ENCODE results near the gene EFL1. TPM values are rescaled to one million over a fixed set of nuclear protein-coding genes. Genes with fewer than 3 reads are reported as not detected.
"Not testable (repeated sequence)": the region's sequence is repeated elsewhere in the genome, so short reads cannot be mapped to it uniquely, and the experiment has no call there.

Gene EFL1
- total RNA-seq, 4 donors from 2014 or later: 5.3 to 18.1 (median 12.5) TPM

DNA sequence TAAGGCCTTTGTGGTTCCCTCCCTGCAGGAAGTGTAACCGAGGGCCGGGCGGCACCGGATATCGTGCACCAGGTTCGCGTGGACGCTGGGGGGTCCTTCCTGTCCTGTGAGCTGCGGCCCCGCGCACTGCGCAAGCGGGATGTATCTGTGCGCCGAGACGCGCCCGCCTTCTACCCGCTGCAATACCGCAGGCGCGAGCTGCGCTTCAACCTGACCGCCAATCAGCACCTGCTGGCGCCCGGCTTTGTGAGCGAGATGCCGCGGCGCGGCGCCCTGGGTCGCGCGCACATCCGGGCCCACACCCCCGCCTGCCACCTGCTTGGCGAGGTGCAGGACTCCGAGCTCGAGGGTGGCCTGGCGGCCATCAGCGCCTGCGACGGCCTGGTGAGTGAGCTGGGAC lies 36.0 kb upstream of the EFL1 start:
- no peak for DNase-seq (ENCODE audit: low spot score in 2 of 2)
- H3K36me3 ChIP-seq: no peaks in the 10 kb centered on the region
- H3K4me3 ChIP-seq: no peak overlapping the region
- H3K27ac ChIP-seq: no peak overlapping the region
- TF ChIP-seq POLR2A (IDR thresholded peaks at IDR 0.05): no peak
- TF ChIP-seq, protein P1, sequence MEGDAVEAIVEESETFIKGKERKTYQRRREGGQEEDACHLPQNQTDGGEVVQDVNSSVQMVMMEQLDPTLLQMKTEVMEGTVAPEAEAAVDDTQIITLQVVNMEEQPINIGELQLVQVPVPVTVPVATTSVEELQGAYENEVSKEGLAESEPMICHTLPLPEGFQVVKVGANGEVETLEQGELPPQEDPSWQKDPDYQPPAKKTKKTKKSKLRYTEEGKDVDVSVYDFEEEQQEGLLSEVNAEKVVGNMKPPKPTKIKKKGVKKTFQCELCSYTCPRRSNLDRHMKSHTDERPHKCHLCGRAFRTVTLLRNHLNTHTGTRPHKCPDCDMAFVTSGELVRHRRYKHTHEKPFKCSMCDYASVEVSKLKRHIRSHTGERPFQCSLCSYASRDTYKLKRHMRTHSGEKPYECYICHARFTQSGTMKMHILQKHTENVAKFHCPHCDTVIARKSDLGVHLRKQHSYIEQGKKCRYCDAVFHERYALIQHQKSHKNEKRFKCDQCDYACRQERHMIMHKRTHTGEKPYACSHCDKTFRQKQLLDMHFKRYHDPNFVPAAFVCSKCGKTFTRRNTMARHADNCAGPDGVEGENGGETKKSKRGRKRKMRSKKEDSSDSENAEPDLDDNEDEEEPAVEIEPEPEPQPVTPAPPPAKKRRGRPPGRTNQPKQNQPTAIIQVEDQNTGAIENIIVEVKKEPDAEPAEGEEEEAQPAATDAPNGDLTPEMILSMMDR (IDR thresholded peaks at IDR 0.05): no peak
- no peak for TF ChIP-seq EP300 (IDR thresholded peaks at IDR 0.05)
- WGBS, 2 donors: 22 to 28% methylated on average over 13 to 24 of the region's 44 CpGs
- H3K9me3 ChIP-seq: no peaks in the 10 kb centered on the region
- H3K27me3 ChIP-seq: peaks cover 0 to 9% of the 10 kb centered on the region in 2 donors
- no peaks in the 10 kb centered on the region for H3K4me1 ChIP-seq

DNA sequence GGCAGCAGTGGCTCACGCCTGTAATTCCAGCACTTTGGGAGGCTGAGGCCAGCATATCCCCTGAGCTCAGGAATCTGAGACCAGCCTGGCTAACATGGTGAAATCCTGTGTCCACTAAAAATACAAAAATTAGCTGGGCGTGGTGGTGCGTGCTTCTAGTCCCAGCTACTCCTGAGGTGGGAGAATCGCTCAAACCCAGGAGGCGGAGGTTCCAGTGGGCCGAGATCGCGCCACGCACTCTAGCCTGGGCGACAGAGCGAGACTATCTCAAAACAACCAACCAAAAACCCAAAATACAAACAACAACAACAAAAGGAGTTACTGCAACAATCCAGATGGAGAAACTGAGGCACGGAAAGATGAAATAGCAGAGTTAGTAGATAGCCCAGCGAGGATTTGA lies 35.5 kb upstream of the EFL1 start:
- Histone ChIP-seq H3K4me3 (no peak overlapping the region), H3K4me1 (no peaks in the 10 kb centered on the region), H3K36me3 (no peaks in the 10 kb centered on the region), H3K9me3 (no peaks in the 10 kb centered on the region), H3K27ac (no peak overlapping the region), H3K27me3 (peaks cover 0 to 9% of the 10 kb centered on the region in 2 donors)
- DNase-seq (ENCODE audit: low spot score in 2 of 2): no peak
- TF ChIP-seq, protein P1 (IDR thresholded peaks at IDR 0.05): no peak
- TF ChIP-seq EP300 (IDR thresholded peaks at IDR 0.05): no peak
- TF ChIP-seq POLR2A (IDR thresholded peaks at IDR 0.05): no peak
- 90 to 91% methylated on average over 13 of the region's 13 CpGs for WGBS, 2 donors

DNA sequence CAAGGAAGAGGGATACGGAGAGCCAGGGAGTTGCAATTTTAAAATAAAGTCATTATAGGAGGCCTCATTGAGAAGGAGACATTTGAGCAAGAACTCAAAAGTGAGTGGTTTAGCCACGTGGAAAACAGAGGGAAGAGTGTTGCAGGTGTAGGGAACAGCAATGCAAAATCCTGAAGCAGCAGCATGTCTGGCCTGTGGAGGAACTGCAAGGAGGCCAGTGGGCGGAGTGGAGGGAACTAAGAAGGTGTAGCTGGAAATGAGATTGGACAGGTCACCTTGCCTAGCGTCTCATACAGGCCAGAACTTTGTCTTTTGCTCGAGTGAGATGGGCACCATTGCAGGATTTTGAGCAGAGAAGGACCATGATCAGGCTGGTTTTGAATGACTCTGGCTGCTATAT lies 35.0 kb upstream of the EFL1 start:
- Histone ChIP-seq H3K4me3 (no peak overlapping the region), H3K36me3 (no peaks in the 10 kb centered on the region), H3K27me3 (peaks cover 0 to 9% of the 10 kb centered on the region in 2 donors), H3K27ac (no peak overlapping the region), H3K9me3 (no peaks in the 10 kb centered on the region), H3K4me1 (no peaks in the 10 kb centered on the region)
- no peak for DNase-seq (ENCODE audit: low spot score in 2 of 2)
- WGBS, 2 donors: 91% methylated on average over 5 of the region's 5 CpGs
- TF ChIP-seq, protein P1 (IDR thresholded peaks at IDR 0.05): no peak
- no peak for TF ChIP-seq POLR2A (IDR thresholded peaks at IDR 0.05)
- no peak for TF ChIP-seq EP300 (IDR thresholded peaks at IDR 0.05)

DNA sequence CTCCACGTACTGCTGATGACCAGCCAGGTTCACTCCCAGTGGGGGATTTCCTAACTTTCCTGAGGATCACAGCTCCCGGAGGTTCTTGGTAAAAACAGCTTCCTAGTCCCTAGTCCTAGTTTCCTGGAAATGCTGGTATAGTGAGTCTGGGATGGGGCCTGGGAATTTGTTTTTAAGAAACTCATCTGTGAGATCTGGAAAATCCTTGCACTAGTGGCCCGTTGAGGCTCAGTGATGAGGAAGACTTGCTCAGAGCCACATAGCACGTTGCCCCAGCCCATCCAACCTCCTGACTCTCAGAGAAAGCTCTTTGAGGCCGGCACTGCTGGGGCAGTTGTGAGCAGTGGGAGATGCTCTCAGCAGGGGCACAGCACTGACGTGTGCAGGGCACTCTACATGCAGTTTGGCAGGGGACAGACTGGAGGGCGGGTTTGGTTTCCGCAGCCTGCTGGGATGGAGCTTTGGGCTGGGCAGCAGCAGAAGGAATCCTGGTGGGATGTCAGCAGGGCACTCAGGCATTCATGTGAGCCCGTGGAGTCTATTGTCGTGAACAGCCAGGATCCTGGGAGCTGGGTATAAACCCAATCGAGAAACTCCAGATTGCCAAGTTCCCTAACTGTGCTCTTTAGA lies 31.6 kb upstream of the EFL1 start:
- 44 to 51% methylated on average over 11 of the region's 11 CpGs for WGBS, 2 donors
- DNase-seq (ENCODE audit: low spot score in 2 of 2): no peak

DNA sequence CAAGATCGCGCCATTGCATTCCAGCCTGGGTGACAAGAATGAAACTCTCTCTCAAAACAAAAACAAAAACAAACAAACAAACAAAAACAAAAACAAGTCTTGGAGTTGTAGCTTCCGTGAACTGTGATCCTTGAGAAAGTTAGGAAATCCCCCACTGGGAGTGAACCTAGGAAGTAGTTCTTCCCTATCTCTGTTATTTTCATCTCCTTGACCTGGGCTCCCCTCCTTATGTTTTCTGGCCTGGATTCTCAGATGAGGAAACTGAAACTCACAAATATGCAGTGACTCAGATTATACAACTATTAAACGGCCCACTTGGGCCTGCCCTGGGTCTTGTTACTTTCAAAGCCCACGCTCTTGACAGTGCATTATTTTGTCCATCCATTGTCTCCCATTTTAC lies 29.7 kb upstream of the EFL1 start:
- 84 to 85% methylated on average over 5 of the region's 5 CpGs for WGBS, 2 donors
- no peak for DNase-seq (ENCODE audit: low spot score in 2 of 2)
- H3K36me3 ChIP-seq: no peaks in the 10 kb centered on the region

More for the DNA sequence above, 31.6 kb upstream of the EFL1 start:
- no peak overlapping the region for H3K4me3 ChIP-seq
- no peaks in the 10 kb centered on the region for H3K9me3 ChIP-seq
- H3K27ac ChIP-seq: no peak overlapping the region
- no peaks in the 10 kb centered on the region for H3K36me3 ChIP-seq
- TF ChIP-seq EP300 (IDR thresholded peaks at IDR 0.05) (no peak), POLR2A (IDR thresholded peaks at IDR 0.05) (no peak)
- TF ChIP-seq, protein P1 (IDR thresholded peaks at IDR 0.05): no peak
- H3K27me3 ChIP-seq: peaks cover 0 to 9% of the 10 kb centered on the region in 2 donors
- no peaks in the 10 kb centered on the region for H3K4me1 ChIP-seq

DNA sequence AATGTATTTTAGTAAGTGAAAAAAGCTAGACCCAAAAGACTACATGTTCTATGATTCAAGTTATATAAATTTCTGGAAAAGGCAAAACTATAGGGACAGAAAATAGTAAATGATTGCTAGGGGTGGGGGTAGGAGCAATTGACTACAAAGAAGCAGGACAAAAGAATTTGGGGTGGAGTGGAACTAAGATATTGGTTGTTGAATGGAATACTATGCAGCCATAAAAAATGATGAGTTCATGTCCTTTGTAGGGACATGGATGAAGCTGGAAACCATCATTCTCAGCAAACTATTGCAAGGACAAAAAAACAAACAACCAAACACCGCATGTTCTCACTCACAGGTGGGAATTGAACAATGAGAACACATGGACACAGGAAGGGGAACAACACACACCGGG lies 25.7 kb upstream of the EFL1 start:
- H3K4me1 ChIP-seq; DNase-seq (ENCODE audit: low spot score in 2 of 2); H3K36me3 ChIP-seq; H3K27me3 ChIP-seq; H3K4me3 ChIP-seq; H3K9me3 ChIP-seq; H3K27ac ChIP-seq: not testable (repeated sequence)
- 81 to 93% methylated on average over 2 of the region's 2 CpGs for WGBS, 2 donors

More for the DNA sequence above, 29.7 kb upstream of the EFL1 start:
- TF ChIP-seq, protein P1 (IDR thresholded peaks at IDR 0.05): no peak
- TF ChIP-seq EP300 (IDR thresholded peaks at IDR 0.05) (no peak), POLR2A (IDR thresholded peaks at IDR 0.05) (no peak)
- H3K4me3 ChIP-seq: no peak overlapping the region
- no peaks in the 10 kb centered on the region for H3K9me3 ChIP-seq
- no peaks in the 10 kb centered on the region for H3K27me3 ChIP-seq
- no peak overlapping the region for H3K27ac ChIP-seq
- H3K4me1 ChIP-seq: no peaks in the 10 kb centered on the region

DNA sequence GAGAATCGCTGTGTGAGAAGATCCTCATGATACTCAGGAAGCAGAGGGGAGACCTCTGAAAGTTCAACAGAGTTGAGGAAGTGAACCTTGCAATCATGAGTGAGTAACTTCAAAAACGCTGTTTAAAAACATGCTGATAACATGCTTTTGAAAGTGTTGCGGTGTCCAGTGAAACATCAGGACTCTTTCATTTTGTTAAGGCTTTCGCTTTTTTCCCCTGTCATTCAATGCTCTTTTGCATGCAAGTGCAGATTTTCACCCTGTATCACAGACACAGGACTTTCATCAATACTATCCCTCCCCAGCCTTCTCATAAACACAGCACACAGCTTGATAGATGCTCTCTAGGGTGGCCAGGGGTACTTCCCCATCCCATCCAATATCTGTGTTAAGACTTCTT lies 23.9 kb upstream of the EFL1 start:
- not testable (repeated sequence) for H3K4me1 ChIP-seq; H3K27ac ChIP-seq; H3K9me3 ChIP-seq; H3K4me3 ChIP-seq; DNase-seq (ENCODE audit: low spot score in 2 of 2); H3K36me3 ChIP-seq; H3K27me3 ChIP-seq
- 76 to 87% methylated on average over 4 of the region's 4 CpGs for WGBS, 2 donors

DNA sequence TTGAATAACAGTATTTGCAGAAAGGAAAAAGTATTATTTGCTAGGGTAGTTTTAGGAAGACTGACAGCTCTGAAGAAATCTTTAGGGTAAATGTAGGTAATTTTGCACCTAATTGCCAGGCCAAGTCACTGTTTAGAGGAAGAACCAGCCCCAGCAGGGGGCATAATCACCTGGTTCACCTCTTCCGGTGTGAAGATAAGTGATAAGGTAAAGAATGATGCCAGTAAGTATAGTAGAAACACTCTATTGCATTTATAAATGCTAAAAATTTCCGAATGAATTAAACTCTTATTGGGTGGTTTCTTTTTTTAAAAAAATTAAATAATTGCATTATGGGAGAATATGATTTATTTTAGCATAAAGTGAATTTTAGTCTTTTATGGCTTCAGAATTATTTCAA lies 21.8 kb upstream of the EFL1 start:
- not testable (repeated sequence) for H3K27me3 ChIP-seq; H3K9me3 ChIP-seq; H3K4me1 ChIP-seq; H3K4me3 ChIP-seq; H3K36me3 ChIP-seq; H3K27ac ChIP-seq; DNase-seq (ENCODE audit: low spot score in 2 of 2)
- 76 to 85% methylated on average over 2 of the region's 2 CpGs for WGBS, 2 donors
